ENCODE data around the gene ACOXL.

The ACOXL gene

DNA sequence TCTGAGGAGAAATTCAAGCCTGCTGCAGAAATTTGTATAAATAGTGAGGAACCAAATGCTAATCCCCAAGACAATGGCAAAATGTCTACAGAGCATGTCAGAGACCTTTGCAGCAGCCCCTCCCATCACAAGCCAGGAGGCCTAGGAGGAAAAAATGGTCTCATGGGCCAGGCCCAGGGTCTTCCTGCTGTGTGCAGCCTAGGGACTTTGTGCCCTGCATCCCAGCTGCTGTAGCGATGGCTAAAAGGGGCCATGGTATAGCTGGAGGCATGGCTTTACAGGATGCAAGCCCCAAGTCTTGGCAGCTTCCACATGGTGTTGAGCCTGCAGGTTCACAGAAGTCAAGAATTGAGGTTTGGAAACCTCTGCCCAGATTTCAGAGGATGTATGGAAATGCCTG, 197.2 kb downstream of the ACOXL start:
- no peak for TF ChIP-seq CTCF (IDR thresholded peaks at IDR 0.05)
- DNase-seq = no peak
- no peak overlapping the region for H3K27ac Mint-ChIP-seq
- H3K27me3 Mint-ChIP-seq (ENCODE audit: low read depth, poor library complexity) = no peaks in the 10 kb centered on the region
- H3K4me3 Mint-ChIP-seq = no peak overlapping the region
- H3K4me1 Mint-ChIP-seq = peaks cover 6% of the 10 kb centered on the region
- peaks cover 6% of the 10 kb centered on the region for H3K36me3 Mint-ChIP-seq (ENCODE audit: low read depth)
- peaks cover 33% of the 10 kb centered on the region for H3K9me3 Mint-ChIP-seq

DNA sequence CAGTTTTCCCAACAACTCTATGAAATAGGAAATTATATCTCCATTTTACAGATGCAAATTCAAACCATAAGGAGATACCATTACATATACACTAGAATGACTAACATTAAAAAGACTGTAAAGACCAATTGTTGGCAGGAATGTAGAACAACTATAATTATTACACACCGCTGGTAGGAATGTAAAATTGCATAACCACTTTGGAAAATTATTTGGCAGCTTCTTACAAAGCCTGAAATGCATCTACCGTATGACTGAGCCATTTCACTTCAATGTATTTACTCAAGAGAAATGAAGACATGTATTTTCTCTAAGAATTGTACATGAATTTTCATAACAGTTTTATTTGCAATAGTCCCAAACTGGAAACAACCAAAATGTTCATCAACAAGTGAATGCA, 199.3 kb downstream of the ACOXL start:
- no peak for DNase-seq
- H3K4me3 Mint-ChIP-seq = no peak overlapping the region
- no peak overlapping the region for H3K27ac Mint-ChIP-seq
- H3K36me3 Mint-ChIP-seq (ENCODE audit: low read depth) = peaks cover 6% of the 10 kb centered on the region
- peaks cover 6% of the 10 kb centered on the region for H3K4me1 Mint-ChIP-seq
- no peaks in the 10 kb centered on the region for H3K27me3 Mint-ChIP-seq (ENCODE audit: low read depth, poor library complexity)
- peaks cover 33% of the 10 kb centered on the region for H3K9me3 Mint-ChIP-seq
- TF ChIP-seq CTCF (IDR thresholded peaks at IDR 0.05) = no peak

DNA sequence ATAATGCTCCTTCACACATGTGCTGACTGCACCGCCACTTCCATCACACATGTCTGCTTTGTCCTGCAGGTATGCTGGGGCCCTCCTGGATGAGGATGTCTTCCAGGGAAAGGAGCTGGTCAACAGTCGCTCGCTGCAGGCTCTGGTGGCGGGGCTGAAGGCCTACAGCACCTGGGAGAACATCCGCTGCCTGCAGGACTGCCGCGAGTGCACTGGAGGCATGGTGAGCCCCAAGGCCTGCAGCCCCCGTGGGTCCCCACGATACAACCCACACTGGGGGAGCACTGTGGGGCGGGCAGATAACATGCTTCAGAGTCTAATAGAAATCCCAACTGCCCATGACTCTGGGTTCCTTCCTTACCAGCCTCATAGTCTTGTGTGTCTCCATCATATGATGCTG, 201.0 kb downstream of the ACOXL start:
- Mint-ChIP-seq H3K9me3 (peaks cover 27% of the 10 kb centered on the region), H3K4me3 (no peak overlapping the region), H3K4me1 (peaks cover 6% of the 10 kb centered on the region), H3K27ac (no peak overlapping the region), H3K27me3 (ENCODE audit: low read depth, poor library complexity) (peaks cover 8% of the 10 kb centered on the region), H3K36me3 (ENCODE audit: low read depth) (peaks cover 6% of the 10 kb centered on the region)
- DNase-seq = no peak
- TF ChIP-seq CTCF (IDR thresholded peaks at IDR 0.05) = no peak

DNA sequence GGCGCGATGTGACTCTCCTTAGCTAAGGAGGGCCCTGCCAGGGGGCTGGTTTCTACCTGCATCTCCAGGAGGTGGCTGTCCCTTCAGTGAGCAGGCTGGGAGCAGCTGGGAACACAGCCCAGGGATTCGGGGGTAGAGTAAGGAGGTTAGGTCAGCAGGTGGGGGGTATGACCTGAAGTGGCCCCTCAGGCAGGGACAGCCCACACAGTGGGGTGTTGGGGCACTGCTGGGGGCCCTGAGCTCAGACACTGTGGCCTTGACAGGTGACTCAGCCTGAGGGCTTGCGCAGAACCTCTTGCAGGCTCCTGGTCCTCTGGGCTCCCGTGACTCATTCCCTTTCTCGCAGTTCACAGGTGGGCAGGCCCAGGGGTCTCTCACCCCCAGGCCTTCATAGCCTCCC, 202.6 kb downstream of the ACOXL start:
- Mint-ChIP-seq H3K27me3 (ENCODE audit: low read depth, poor library complexity) (peaks cover 13% of the 10 kb centered on the region), H3K4me1 (peaks cover 8% of the 10 kb centered on the region), H3K4me3 (no peak overlapping the region), H3K9me3 (peaks cover 12% of the 10 kb centered on the region), H3K36me3 (ENCODE audit: low read depth) (peaks cover 6% of the 10 kb centered on the region), H3K27ac (no peak overlapping the region)
- no peak for TF ChIP-seq CTCF (IDR thresholded peaks at IDR 0.05)
- no peak for DNase-seq

DNA sequence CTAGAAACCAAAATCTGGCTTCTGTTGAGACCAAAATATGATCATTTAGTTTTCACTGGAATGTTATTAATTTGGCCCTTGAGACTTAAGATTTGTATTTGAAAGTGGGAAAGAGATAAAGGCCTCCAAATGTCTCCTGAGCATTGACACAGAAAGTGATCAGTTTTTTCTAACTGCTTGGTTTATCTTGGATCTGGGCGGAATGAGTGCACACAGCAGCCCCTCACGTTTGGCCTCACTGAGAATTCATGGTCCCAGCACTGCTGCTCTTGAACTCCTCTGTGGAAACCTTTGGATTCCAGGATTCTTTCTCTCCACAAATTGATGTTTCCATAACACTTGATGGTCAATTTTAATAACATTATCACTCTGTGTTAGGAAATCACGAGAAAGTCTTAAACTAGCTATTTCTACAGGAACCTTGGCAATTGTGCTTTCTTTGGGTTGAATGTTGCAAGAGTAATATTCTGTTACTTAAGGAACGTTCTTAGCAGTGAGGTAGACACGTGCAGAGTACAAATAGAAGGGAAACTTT, 208.1 kb downstream of the ACOXL start:
- H3K4me3 Mint-ChIP-seq = no peak overlapping the region
- no peak for TF ChIP-seq CTCF (IDR thresholded peaks at IDR 0.05)
- DNase-seq = no peak
- peaks cover 9% of the 10 kb centered on the region for H3K4me1 Mint-ChIP-seq
- peaks cover 13% of the 10 kb centered on the region for H3K27me3 Mint-ChIP-seq (ENCODE audit: low read depth, poor library complexity)
- H3K9me3 Mint-ChIP-seq = no peaks in the 10 kb centered on the region
- peak overlapping the region; percentile 78 for H3K27ac Mint-ChIP-seq
- no peaks in the 10 kb centered on the region for H3K36me3 Mint-ChIP-seq (ENCODE audit: low read depth)

DNA sequence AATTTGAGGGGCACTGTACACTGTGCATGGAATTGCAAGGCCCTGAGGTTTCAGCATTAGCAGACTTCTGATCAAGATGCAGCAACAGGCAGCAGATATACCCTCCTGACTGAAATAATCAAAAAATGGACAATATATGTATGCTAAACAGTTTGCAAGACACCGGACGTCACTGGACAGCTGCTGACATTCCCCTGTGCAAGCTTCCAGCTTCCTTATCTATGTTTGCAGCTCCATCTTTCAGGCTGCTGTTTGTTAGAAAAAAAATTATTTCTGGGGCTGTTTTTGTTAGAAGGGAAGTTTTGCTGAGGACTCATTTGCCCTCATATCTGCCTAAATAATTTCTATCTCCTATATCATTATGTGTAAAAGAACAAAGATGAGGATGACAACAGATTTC, 208.9 kb downstream of the ACOXL start:
- no peak for DNase-seq
- H3K4me1 Mint-ChIP-seq = peaks cover 9% of the 10 kb centered on the region
- peaks cover 13% of the 10 kb centered on the region for H3K27me3 Mint-ChIP-seq (ENCODE audit: low read depth, poor library complexity)
- peaks cover 6% of the 10 kb centered on the region for H3K9me3 Mint-ChIP-seq
- no peaks in the 10 kb centered on the region for H3K36me3 Mint-ChIP-seq (ENCODE audit: low read depth)
- H3K27ac Mint-ChIP-seq = no peak overlapping the region
- H3K4me3 Mint-ChIP-seq = no peak overlapping the region
- no peak for TF ChIP-seq CTCF (IDR thresholded peaks at IDR 0.05)

All from nephron progenitor cell (in vitro differentiated cells).